ENCODE results near the gene PPP1R14D.

GRCh38 chr15:40871749-40872617 lies 43.5 kb upstream of the PPP1R14D start:
- no peak for TF ChIP-seq CTCF (conservative IDR thresholded peaks at IDR 0.05 in 1 of 2, IDR thresholded peaks at IDR 0.05 in 1 of 2; ENCODE audit: extremely low read depth in 1 of 2, insufficient read depth in 1 of 2, low read depth in 1 of 2, low read length in 2 of 2)
- TF ChIP-seq EZH2 (IDR thresholded peaks at IDR 0.05; ENCODE audit: borderline replicate concordance, low read length): no peak

Measured in mammary epithelial cell (primary cell).